Measurements from ENCODE around the gene CCL27.

Gene CCL27

DNA sequence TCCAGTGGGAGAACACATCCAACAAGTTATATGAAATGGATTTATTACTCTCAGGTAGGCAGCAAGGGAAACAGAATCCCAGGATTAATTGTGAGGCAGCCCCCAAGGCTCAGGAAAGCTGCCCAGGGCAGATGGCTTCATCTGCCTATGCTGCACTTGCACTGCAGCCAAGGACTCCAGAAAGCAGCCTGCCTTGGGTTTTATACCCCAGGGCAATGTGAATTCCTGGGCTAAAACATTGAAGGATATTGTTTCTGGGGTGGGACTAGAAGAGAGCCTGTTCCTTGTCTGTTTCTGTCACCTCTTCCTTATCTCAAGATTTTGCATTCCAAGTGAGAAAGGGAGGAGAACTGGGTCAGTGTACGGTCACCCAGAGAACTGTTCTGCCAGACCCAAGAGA lies 8.8 kb upstream of the CCL27 start:
- H3K4me3 ChIP-seq (ENCODE audit: low read depth, low read length), result no peak overlapping the region
- in situ Hi-C loops (cut with HindIII; ENCODE audit: low sequenced_read_pairs), result no loop called here
- no peak for DNase-seq (ENCODE audit: low read depth)
- TF ChIP-seq, protein P1, sequence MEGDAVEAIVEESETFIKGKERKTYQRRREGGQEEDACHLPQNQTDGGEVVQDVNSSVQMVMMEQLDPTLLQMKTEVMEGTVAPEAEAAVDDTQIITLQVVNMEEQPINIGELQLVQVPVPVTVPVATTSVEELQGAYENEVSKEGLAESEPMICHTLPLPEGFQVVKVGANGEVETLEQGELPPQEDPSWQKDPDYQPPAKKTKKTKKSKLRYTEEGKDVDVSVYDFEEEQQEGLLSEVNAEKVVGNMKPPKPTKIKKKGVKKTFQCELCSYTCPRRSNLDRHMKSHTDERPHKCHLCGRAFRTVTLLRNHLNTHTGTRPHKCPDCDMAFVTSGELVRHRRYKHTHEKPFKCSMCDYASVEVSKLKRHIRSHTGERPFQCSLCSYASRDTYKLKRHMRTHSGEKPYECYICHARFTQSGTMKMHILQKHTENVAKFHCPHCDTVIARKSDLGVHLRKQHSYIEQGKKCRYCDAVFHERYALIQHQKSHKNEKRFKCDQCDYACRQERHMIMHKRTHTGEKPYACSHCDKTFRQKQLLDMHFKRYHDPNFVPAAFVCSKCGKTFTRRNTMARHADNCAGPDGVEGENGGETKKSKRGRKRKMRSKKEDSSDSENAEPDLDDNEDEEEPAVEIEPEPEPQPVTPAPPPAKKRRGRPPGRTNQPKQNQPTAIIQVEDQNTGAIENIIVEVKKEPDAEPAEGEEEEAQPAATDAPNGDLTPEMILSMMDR (IDR thresholded peaks at IDR 0.05; ENCODE audit: low read depth, low read length, missing control alignments), result no peak

DNA sequence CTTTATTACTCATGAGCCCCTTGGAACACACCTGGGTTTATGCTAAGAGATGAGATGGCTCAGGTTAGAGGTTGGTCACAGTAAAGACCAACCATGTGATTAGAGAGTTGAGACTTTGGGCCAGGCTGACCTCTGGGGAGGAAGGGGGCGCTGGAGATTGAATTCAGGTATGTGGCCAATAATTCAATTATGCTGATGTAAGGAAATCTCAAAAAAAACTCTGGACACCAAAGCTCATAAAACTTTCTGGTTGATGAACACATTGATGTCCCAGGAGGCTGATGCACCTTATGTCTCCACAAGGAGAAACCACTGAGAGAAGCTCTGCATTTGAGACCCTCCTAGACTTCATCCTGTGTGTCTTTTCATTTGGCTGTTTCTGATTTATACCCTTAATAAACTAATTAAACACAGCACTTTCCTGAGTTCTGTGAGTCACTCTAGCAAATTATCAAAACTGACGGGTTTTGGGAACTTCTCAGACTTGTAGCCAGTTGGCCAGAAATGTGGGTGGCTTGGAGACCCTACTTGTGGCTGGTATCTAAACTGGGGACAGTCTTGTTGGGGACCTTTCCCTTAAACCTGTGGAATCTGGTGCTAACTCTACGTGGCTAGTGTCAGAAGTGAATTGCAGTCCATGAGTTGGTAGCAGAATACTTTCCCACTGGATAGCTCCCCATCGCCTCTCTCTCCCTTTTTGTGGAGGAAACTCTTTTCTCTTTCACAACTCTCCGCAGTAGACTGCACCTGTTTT lies 7.5 kb upstream of the CCL27 start:
- TF ChIP-seq, protein P1 (IDR thresholded peaks at IDR 0.05; ENCODE audit: low read depth, low read length, missing control alignments), result no peak
- no peak for DNase-seq (ENCODE audit: low read depth)
- H3K4me3 ChIP-seq (ENCODE audit: low read depth, low read length), result no peak overlapping the region
- in situ Hi-C loops (cut with HindIII; ENCODE audit: low sequenced_read_pairs), result no loop called here

DNA sequence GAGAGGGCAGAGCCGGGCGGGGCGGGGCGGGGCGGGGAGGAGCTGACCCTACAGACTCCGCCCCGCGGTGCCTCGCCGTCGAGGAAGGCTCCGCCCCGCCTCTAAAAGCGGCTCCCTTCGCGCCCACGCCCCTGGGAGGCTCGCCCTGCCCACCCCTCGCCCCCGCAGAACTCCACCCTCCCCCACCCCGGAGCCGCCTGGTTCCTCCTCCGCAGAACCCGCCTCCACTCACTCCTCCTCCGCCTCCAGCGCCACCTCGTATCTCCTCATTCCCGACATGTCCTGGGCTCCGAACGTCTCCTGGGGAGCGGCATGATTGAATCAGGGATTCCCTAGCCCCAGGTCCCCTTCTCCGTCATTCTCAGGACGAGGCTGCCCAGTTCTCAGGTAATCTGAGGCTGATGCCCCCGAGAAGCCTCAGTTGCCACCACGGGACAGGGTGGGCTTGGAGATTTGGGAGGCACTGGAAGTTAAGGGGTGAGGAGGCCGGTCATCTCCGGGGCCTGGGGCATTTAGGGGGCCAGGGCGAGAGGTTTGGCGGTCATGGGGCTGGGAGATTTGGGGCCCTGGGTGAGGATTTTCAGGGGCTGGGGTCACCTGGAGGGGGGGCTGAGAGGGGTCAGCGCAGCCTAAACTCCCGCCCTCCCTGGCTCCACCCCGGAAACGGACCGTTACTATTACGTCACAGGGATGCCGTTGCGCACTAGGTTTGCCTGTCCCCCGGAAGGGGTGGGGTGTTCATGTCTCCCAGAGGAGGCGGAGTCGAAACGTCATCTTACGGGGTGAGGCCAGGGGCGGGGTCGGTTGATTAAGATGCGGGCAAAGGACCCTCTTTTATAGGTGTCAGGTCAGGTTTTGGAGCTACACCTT lies 3.2 kb upstream of the CCL27 start:
- in situ Hi-C loops (cut with HindIII; ENCODE audit: low sequenced_read_pairs), result no loop called here
- peak overlapping the region; percentile 73 for H3K4me3 ChIP-seq (ENCODE audit: low read depth, low read length)
- TF ChIP-seq, protein P1 (IDR thresholded peaks at IDR 0.05; ENCODE audit: low read depth, low read length, missing control alignments), result no peak

DNA sequence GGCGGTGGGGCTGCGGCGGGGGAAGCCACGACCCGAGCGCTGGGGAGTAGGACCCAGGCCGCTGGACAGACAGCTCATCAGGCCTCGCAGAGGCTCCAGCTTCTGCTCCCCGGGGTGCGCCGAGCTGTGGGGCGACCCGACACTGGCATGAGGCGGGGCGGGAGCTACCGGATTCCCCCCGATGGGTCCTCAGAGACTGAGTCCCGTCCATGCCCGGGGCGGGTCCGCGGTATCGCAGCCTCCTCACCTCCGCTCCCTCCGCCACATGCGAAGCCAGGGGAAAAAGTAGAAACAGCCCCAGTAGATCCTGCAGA lies 2.6 kb upstream of the CCL27 start:
- H3K4me3 ChIP-seq (ENCODE audit: low read depth, low read length), result peak overlapping the region; percentile 73
- no peak for DNase-seq (ENCODE audit: low read depth)
- in situ Hi-C loops (cut with HindIII; ENCODE audit: low sequenced_read_pairs), result no loop called here
- TF ChIP-seq, protein P1 (IDR thresholded peaks at IDR 0.05; ENCODE audit: low read depth, low read length, missing control alignments), result no peak

More for the DNA sequence above, 3.2 kb upstream of the CCL27 start:
- peak; percentile 90 for DNase-seq (ENCODE audit: low read depth)

DNA sequence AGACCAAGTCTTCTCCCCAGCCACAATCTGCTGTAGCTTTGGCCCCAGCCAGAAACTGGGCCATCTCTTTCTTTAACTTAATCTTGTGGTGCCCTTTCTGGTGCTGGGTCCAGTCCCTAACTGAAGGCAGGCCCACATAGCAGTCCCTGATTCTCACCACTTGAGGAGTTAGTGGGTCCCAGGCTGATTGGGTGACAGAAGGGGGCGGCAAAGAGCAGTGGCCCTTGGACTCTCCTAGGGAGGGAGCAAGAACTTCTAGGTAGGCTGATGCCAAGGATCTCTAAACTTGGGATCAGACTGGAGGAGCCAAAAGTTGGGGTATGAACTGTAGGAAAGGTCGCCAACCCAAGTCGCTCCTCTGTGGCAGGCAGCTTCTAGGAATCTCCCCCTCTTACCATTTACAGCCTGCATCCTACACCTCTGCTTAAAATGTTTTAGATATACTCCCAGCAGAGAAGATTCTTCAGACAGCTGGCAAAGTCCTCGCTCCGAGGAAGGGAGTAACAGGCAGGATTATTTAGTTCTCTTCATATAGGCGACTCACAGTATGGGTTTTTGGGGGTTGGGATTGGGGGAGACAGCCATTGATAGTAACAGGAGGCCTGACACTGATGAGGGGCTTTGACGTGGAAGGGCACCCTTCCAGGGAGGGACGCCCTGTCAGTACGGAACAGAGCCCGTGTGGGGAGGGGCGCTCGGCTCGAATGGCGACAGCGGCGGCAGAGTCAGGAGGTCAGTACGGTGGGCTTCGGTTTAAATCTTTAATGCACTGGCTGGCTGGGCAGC lies 2.0 kb upstream of the CCL27 start:
- DNase-seq (ENCODE audit: low read depth), result peak; percentile 39
- TF ChIP-seq, protein P1 (IDR thresholded peaks at IDR 0.05; ENCODE audit: low read depth, low read length, missing control alignments), result peak; percentile 99
- H3K4me3 ChIP-seq (ENCODE audit: low read depth, low read length), result peak overlapping the region; percentile 73
- in situ Hi-C loops (cut with HindIII; ENCODE audit: low sequenced_read_pairs), result no loop called here

DNA sequence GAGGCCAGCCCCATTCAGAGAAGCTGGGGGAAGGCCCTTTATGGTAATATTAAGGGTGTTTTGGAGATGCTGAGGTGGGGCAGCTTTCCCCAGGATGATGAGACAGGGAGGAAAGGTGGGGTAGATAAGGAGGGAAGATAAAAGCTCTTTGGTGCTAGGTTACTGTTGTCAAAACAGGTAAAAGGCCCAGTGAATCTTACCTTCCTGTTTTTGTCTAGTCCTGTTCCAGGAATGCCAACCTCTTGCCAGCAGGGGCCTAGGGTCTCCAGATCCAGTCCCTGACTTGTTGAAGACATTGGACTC lies 797 bp upstream of the CCL27 start:
- in situ Hi-C loops (cut with HindIII; ENCODE audit: low sequenced_read_pairs), result no loop called here
- TF ChIP-seq, protein P1 (IDR thresholded peaks at IDR 0.05; ENCODE audit: low read depth, low read length, missing control alignments), result no peak
- H3K4me3 ChIP-seq (ENCODE audit: low read depth, low read length), result no peak overlapping the region
- DNase-seq (ENCODE audit: low read depth), result no peak

Data from astrocyte of the cerebellum (primary cell).